ENCODE data around the gene MPP1. TPM values are rescaled to one million over a fixed set of nuclear protein-coding genes. Genes with fewer than 3 reads are reported as not detected.

MPP1 gene
- total RNA-seq, 2 donors from 2014 or later, result 17.1 to 17.7 TPM

- Mint-ChIP-seq H3K9me3 (no peaks in the 10 kb centered on the region), H3K4me1 (peaks cover 8% of the 10 kb centered on the region), H3K36me3 (ENCODE audit: low read depth) (no peaks in the 10 kb centered on the region), H3K27me3 (no peaks in the 10 kb centered on the region), H3K27ac (no peak overlapping the region), H3K4me3 (no peak overlapping the region)
- no peak for ATAC-seq (replicated peaks)
These were observed 4.6 kb downstream of the MPP1 start for GRCh38 chrX:154800478-154801210.

GRCh38 chrX:154799556-154800348, 5.5 kb downstream of the MPP1 start:
- ATAC-seq (replicated peaks), result no peak
- H3K27me3 Mint-ChIP-seq, result no peaks in the 10 kb centered on the region
- no peaks in the 10 kb centered on the region for H3K9me3 Mint-ChIP-seq
- no peaks in the 10 kb centered on the region for H3K36me3 Mint-ChIP-seq (ENCODE audit: low read depth)
- H3K4me3 Mint-ChIP-seq, result peak overlapping the region; percentile 73
- H3K4me1 Mint-ChIP-seq, result peaks cover 8% of the 10 kb centered on the region
- peak overlapping the region; percentile 95 for H3K27ac Mint-ChIP-seq

- H3K36me3 Mint-ChIP-seq (ENCODE audit: low read depth), result no peaks in the 10 kb centered on the region
- H3K27me3 Mint-ChIP-seq, result no peaks in the 10 kb centered on the region
- ATAC-seq (replicated peaks), result no peak
- H3K4me1 Mint-ChIP-seq, result peaks cover 8% of the 10 kb centered on the region
- no peak overlapping the region for H3K27ac Mint-ChIP-seq
- no peaks in the 10 kb centered on the region for H3K9me3 Mint-ChIP-seq
- H3K4me3 Mint-ChIP-seq, result no peak overlapping the region
These were observed 8.3 kb downstream of the MPP1 start for GRCh38 chrX:154797006-154797405.

GRCh38 chrX:154795016-154795415, 10.3 kb downstream of the MPP1 start:
- Mint-ChIP-seq H3K9me3 (no peaks in the 10 kb centered on the region), H3K36me3 (ENCODE audit: low read depth) (peaks cover 4% of the 10 kb centered on the region), H3K4me3 (no peak overlapping the region), H3K4me1 (peaks cover 8% of the 10 kb centered on the region), H3K27ac (no peak overlapping the region), H3K27me3 (no peaks in the 10 kb centered on the region)
- no peak for ATAC-seq (replicated peaks)

GRCh38 chrX:154793084-154793795, 12.0 kb downstream of the MPP1 start:
- no peak for ATAC-seq (replicated peaks)
- H3K4me3 Mint-ChIP-seq, result no peak overlapping the region

GRCh38 chrX:154791939-154792338, 13.3 kb downstream of the MPP1 start:
- H3K27ac Mint-ChIP-seq, result no peak overlapping the region
- H3K4me3 Mint-ChIP-seq, result no peak overlapping the region
- no peaks in the 10 kb centered on the region for H3K9me3 Mint-ChIP-seq
- H3K4me1 Mint-ChIP-seq, result no peaks in the 10 kb centered on the region
- H3K27me3 Mint-ChIP-seq, result no peaks in the 10 kb centered on the region
- peak; percentile 50 for ATAC-seq (replicated peaks)
- H3K36me3 Mint-ChIP-seq (ENCODE audit: low read depth), result peaks cover 4% of the 10 kb centered on the region

More at GRCh38 chrX:154793084-154793795, 12.0 kb downstream of the MPP1 start:
- Mint-ChIP-seq H3K9me3 (no peaks in the 10 kb centered on the region), H3K27ac (no peak overlapping the region), H3K4me1 (no peaks in the 10 kb centered on the region), H3K36me3 (ENCODE audit: low read depth) (peaks cover 4% of the 10 kb centered on the region), H3K27me3 (no peaks in the 10 kb centered on the region)

GRCh38 chrX:154791467-154791866, 13.8 kb downstream of the MPP1 start:
- Mint-ChIP-seq H3K9me3 (no peaks in the 10 kb centered on the region), H3K27ac (no peak overlapping the region), H3K4me1 (no peaks in the 10 kb centered on the region), H3K4me3 (no peak overlapping the region), H3K27me3 (no peaks in the 10 kb centered on the region), H3K36me3 (ENCODE audit: low read depth) (peaks cover 4% of the 10 kb centered on the region)
- no peak for ATAC-seq (replicated peaks)

- H3K4me1 Mint-ChIP-seq, result peaks cover 13% of the 10 kb centered on the region
- peaks cover 4% of the 10 kb centered on the region for H3K36me3 Mint-ChIP-seq (ENCODE audit: low read depth)
- no peak for ATAC-seq (replicated peaks)
- H3K4me3 Mint-ChIP-seq, result no peak overlapping the region
- H3K9me3 Mint-ChIP-seq, result no peaks in the 10 kb centered on the region
- H3K27ac Mint-ChIP-seq, result no peak overlapping the region
- H3K27me3 Mint-ChIP-seq, result no peaks in the 10 kb centered on the region
These were observed 19.6 kb downstream of the MPP1 start for GRCh38 chrX:154785716-154786115.

- H3K36me3 Mint-ChIP-seq (ENCODE audit: low read depth), result no peaks in the 10 kb centered on the region
- H3K4me3 Mint-ChIP-seq, result peak overlapping the region; percentile 54
- ATAC-seq (replicated peaks), result no peak
- H3K27ac Mint-ChIP-seq, result no peak overlapping the region
- peaks cover 13% of the 10 kb centered on the region for H3K4me1 Mint-ChIP-seq
- no peaks in the 10 kb centered on the region for H3K9me3 Mint-ChIP-seq
- H3K27me3 Mint-ChIP-seq, result no peaks in the 10 kb centered on the region
These were observed 20.9 kb downstream of the MPP1 start for GRCh38 chrX:154784149-154784995.

GRCh38 chrX:154780968-154781367, 24.3 kb downstream of the MPP1 start:
- no peaks in the 10 kb centered on the region for H3K9me3 Mint-ChIP-seq
- peaks cover 27% of the 10 kb centered on the region for H3K36me3 Mint-ChIP-seq (ENCODE audit: low read depth)
- H3K4me3 Mint-ChIP-seq, result no peak overlapping the region
- H3K27me3 Mint-ChIP-seq, result no peaks in the 10 kb centered on the region
- peaks cover 13% of the 10 kb centered on the region for H3K4me1 Mint-ChIP-seq
- ATAC-seq (replicated peaks), result no peak
- H3K27ac Mint-ChIP-seq, result no peak overlapping the region

GRCh38 chrX:154779261-154779660, 26.0 kb downstream of the MPP1 start:
- no peaks in the 10 kb centered on the region for H3K27me3 Mint-ChIP-seq
- no peaks in the 10 kb centered on the region for H3K9me3 Mint-ChIP-seq
- no peak overlapping the region for H3K4me3 Mint-ChIP-seq
- no peak overlapping the region for H3K27ac Mint-ChIP-seq
- ATAC-seq (replicated peaks), result no peak
- H3K36me3 Mint-ChIP-seq (ENCODE audit: low read depth), result peaks cover 44% of the 10 kb centered on the region
- H3K4me1 Mint-ChIP-seq, result peaks cover 16% of the 10 kb centered on the region

- H3K36me3 Mint-ChIP-seq (ENCODE audit: low read depth), result peaks cover 63% of the 10 kb centered on the region
- H3K4me1 Mint-ChIP-seq, result peaks cover 9% of the 10 kb centered on the region
- no peaks in the 10 kb centered on the region for H3K27me3 Mint-ChIP-seq
- peak overlapping the region; percentile 33 for H3K4me3 Mint-ChIP-seq
- peak overlapping the region; percentile 59 for H3K27ac Mint-ChIP-seq
- no peaks in the 10 kb centered on the region for H3K9me3 Mint-ChIP-seq
- ATAC-seq (replicated peaks), result no peak
These were observed 28.5 kb downstream of the MPP1 start for GRCh38 chrX:154776753-154777152.

GRCh38 chrX:154775419-154776349, 29.6 kb downstream of the MPP1 start:
- peak; percentile 80 for ATAC-seq (replicated peaks)
- Mint-ChIP-seq H3K36me3 (ENCODE audit: low read depth) (peaks cover 74% of the 10 kb centered on the region), H3K27me3 (no peaks in the 10 kb centered on the region), H3K27ac (no peak overlapping the region), H3K9me3 (no peaks in the 10 kb centered on the region), H3K4me3 (peak overlapping the region; percentile 33), H3K4me1 (peaks cover 13% of the 10 kb centered on the region)

All from activated T-helper 17 cell treated with anti-CD3 and anti-CD28 coated beads, Interleukin-2, amount 50 U/mL, for 72 hours (primary cell).